Measurements from ENCODE around the gene NSD1. TPM values are rescaled to one million over a fixed set of nuclear protein-coding genes. Genes with fewer than 3 reads are reported as not detected.

The NSD1 gene
- total and polyA plus RNA-seq, 2 of the 8 experiments (the other 6 are each of a cell fraction or from before 2014, with no cell fraction given), result 22.8 to 168 TPM

GRCh38 chr5:177124486-177124991 is 9.0 kb upstream of the NSD1 start:
- H3K18ac ChIP-seq (ENCODE audit: extremely low read depth, low read length), result no peak overlapping the region
- no peak overlapping the region for H3K4me3 ChIP-seq (ENCODE audit: extremely low read depth in 1 of 4, insufficient read depth in 2 of 4, low read depth in 3 of 4, low read length in 4 of 4)
- H3K23me2 ChIP-seq (ENCODE audit: low read depth, low read length), result no peaks in the 10 kb centered on the region
- WGBS, 2 experiments (ENCODE audit: extremely low coverage in 1 of 2, insufficient coverage in 1 of 2, insufficient read length in 1 of 2, insufficient replicate concordance in 2 of 2, low coverage in 1 of 2, low lambda C conversion rate in 2 of 2, missing lambda C conversion rate in 1 of 2), result 63% methylated on average over 4 of the region's 4 CpGs; no CpG with 5 or more reads in 1 of the 2 experiments
- no peak overlapping the region for H3K4me2 ChIP-seq (ENCODE audit: insufficient read depth in 1 of 2, low read depth in 2 of 2, low read length in 2 of 2)
- no peaks in the 10 kb centered on the region for H3K36me3 ChIP-seq (ENCODE audit: control insufficient read depth in 2 of 4, insufficient read depth in 4 of 4, low read length in 3 of 4)
- H3K56ac ChIP-seq (replicated peaks; ENCODE audit: insufficient read length, low read depth, low read length), result no peak overlapping the region
- no peak overlapping the region for H4K8ac ChIP-seq (ENCODE audit: extremely low read depth, insufficient read depth, low read length)
- no peaks in the 10 kb centered on the region for H3K27me3 ChIP-seq (replicated peaks in 1 of 4; ENCODE audit: control insufficient read depth in 3 of 4, extremely low read depth in 1 of 4, insufficient read depth in 3 of 4, low read length in 3 of 4)
- H2AFZ ChIP-seq (ENCODE audit: low read length), result no peak overlapping the region; the same call in 1 of the 2 replicates
- H3K79me1 ChIP-seq (ENCODE audit: low read depth, low read length), result no peaks in the 10 kb centered on the region
- H3K27ac ChIP-seq (ENCODE audit: low read depth, low read length), result no peak overlapping the region
- no peaks in the 10 kb centered on the region for H4K20me1 ChIP-seq (replicated peaks in 1 of 2; ENCODE audit: control insufficient read depth in 1 of 2, insufficient read depth in 2 of 2, low read length in 2 of 2)
- no peak overlapping the region for H2BK15ac ChIP-seq (ENCODE audit: low read length)
- H2AK5ac ChIP-seq (ENCODE audit: low read depth, low read length), result no peak overlapping the region
- no peak overlapping the region for H2BK20ac ChIP-seq (ENCODE audit: low read length)
- H3K79me2 ChIP-seq (ENCODE audit: control insufficient read depth in 1 of 2, insufficient read depth in 2 of 2, low read length in 2 of 2), result no peaks in the 10 kb centered on the region
- H3K14ac ChIP-seq (ENCODE audit: insufficient read length), result no peak overlapping the region
- no peaks in the 10 kb centered on the region; a peak in 1 of 4 replicates for H3K9me3 ChIP-seq (ENCODE audit: insufficient read depth in 2 of 2, low read depth in 1 of 2, low read length in 1 of 2)
- ChIA-PET CTCF (ENCODE audit: partially characterized antibody) (interaction anchor here (1.0 to 1.5 kb wide), 4 partner anchors 11 to 464 kb away, joined by 3 to 7 read pairs (median 4); no protein-coding TSS in a partner anchor), POLR2A (ENCODE audit: partially characterized antibody) (interaction anchor here (0.7 to 2.5 kb wide), 4 partner anchors 9 to 266 kb away, joined by 3 to 23 read pairs (median 3); partner anchors contain the start of gene NSD1)
- no peak overlapping the region for H2BK120ac ChIP-seq (replicated peaks; ENCODE audit: low read depth, low read length)
- H2BK5ac ChIP-seq (ENCODE audit: low read depth, low read length), result no peak overlapping the region
- peaks cover 0 to 2% (median under 1%) of the 10 kb centered on the region in 4 experiments; a peak in 2 of 7 replicates for H3K4me1 ChIP-seq (replicated peaks in 1 of 4; ENCODE audit: control insufficient read depth in 3 of 4, insufficient read depth in 4 of 4, low read length in 3 of 4)
- H3K4ac ChIP-seq (replicated peaks; ENCODE audit: insufficient read length, low read depth, low read length), result no peak overlapping the region
- H4K5ac ChIP-seq (ENCODE audit: insufficient read length, low read depth, low read length), result no peak overlapping the region
- H4K91ac ChIP-seq (replicated peaks; ENCODE audit: insufficient read length, low read length), result no peak overlapping the region
- H2BK12ac ChIP-seq (ENCODE audit: low read depth, low read length), result no peak overlapping the region
- 0 out of 7 replicates have a peak overlapping the region, but pooled peaks of 1 of the 4 experiments have one; percentile 19 for H3K9ac ChIP-seq (replicated peaks in 1 of 4; ENCODE audit: extremely low read depth in 1 of 4, low read depth in 3 of 4, low read length in 3 of 4)
- FAIRE-seq (peak; percentile 71), DNase-seq (ENCODE audit: low read depth in 1 of 2, low spot score in 2 of 2) (no peak)
- no peak overlapping the region for H3K23ac ChIP-seq (ENCODE audit: insufficient read length)
- no peak for TF ChIP-seq RBBP5 (IDR thresholded peaks at IDR 0.05; ENCODE audit: borderline replicate concordance, low read depth, low read length)
- no peak for TF ChIP-seq TBP (IDR thresholded peaks at IDR 0.05; ENCODE audit: low read depth, low read length)
- no peak for TF ChIP-seq ZNF274 (IDR thresholded peaks at IDR 0.05; ENCODE audit: borderline replicate concordance, extremely low read depth, low read length)
- no peak for TF ChIP-seq RNF2 (IDR thresholded peaks at IDR 0.05; ENCODE audit: borderline replicate concordance, low read depth, low read length, missing control alignments, poor library complexity, severe bottlenecking)
- TF ChIP-seq KDM1A (IDR thresholded peaks at IDR 0.05; ENCODE audit: borderline replicate concordance, low read length), result no peak
- TF ChIP-seq, protein P1, sequence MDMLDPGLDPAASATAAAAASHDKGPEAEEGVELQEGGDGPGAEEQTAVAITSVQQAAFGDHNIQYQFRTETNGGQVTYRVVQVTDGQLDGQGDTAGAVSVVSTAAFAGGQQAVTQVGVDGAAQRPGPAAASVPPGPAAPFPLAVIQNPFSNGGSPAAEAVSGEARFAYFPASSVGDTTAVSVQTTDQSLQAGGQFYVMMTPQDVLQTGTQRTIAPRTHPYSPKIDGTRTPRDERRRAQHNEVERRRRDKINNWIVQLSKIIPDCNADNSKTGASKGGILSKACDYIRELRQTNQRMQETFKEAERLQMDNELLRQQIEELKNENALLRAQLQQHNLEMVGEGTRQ (IDR thresholded peaks at IDR 0.05; ENCODE audit: low read length), result no peak
- no peak for TF ChIP-seq CTCF (IDR thresholded peaks at IDR 0.05; ENCODE audit: control extremely low read depth in 1 of 3, insufficient read depth in 1 of 3, low read depth in 1 of 3, low read length in 3 of 3)
- TF ChIP-seq NANOG (IDR thresholded peaks at IDR 0.05; ENCODE audit: insufficient read depth, low read depth, low read length, poor library complexity, severe bottlenecking), result no peak
